Progenitor cell of endocrine pancreas (in vitro differentiated cells): Measurements from ENCODE around the gene EYS. TPM values are rescaled to one million over a fixed set of nuclear protein-coding genes. Genes with fewer than 3 reads are reported as not detected.

Experiments
- DNase-seq: peaks from one replicate; pipeline ENCODE4 v3.0.0; 2021; ENCODE audit warnings: low spot score; ENCODE audit not compliant: unreplicated experiment
- H3K27ac Mint-ChIP-seq: 2 replicates; pipeline ENCODE4 v1.8.0; 2021; ENCODE audit warnings: mild to moderate bottlenecking, moderate library complexity, mixed read lengths
- H3K27me3 Mint-ChIP-seq: 2 replicates; pipeline ENCODE4 v1.8.0; 2021; ENCODE audit warnings: mixed read lengths
- H3K36me3 Mint-ChIP-seq: 2 replicates; pipeline ENCODE4 v1.8.0; 2022; ENCODE audit warnings: mixed read lengths; ENCODE audit not compliant: insufficient read depth
- H3K4me1 Mint-ChIP-seq: 2 replicates; pipeline ENCODE4 v1.8.0; 2021; ENCODE audit warnings: low read depth, mixed read lengths
- H3K4me3 Mint-ChIP-seq: 2 replicates; pipeline ENCODE4 v1.8.0; 2021; ENCODE audit warnings: low read depth, mild to moderate bottlenecking, moderate library complexity, mixed read lengths
- H3K9me3 Mint-ChIP-seq: 2 replicates; pipeline ENCODE4 v1.8.0; 2021; ENCODE audit warnings: low read depth, mixed read lengths
- CTCF ChIP-seq: fragments of 200-600 bp; sonication (generic); IDR thresholded peaks from one replicate; pipeline ENCODE4 v1.5.0; 2021; ENCODE audit warnings: antibody characterized with exemption, mild to moderate bottlenecking; ENCODE audit not compliant: unreplicated experiment
- total RNA-seq: library from RNA; stranded (reverse); gene quantifications from 2 replicates; pipeline ENCODE4 v1.2.1, GENCODE V29; 2021

Gene EYS
- total RNA-seq, 1 donor from 2014 or later = 0.46 TPM

- no peak for TF ChIP-seq CTCF
- H3K27ac Mint-ChIP-seq = no peak overlapping the region
- H3K4me1 Mint-ChIP-seq = no peaks in the 10 kb centered on the region
Measured at GRCh38 chr6:64185621-64186020, 1521.4 kb downstream of the EYS start.

DNA sequence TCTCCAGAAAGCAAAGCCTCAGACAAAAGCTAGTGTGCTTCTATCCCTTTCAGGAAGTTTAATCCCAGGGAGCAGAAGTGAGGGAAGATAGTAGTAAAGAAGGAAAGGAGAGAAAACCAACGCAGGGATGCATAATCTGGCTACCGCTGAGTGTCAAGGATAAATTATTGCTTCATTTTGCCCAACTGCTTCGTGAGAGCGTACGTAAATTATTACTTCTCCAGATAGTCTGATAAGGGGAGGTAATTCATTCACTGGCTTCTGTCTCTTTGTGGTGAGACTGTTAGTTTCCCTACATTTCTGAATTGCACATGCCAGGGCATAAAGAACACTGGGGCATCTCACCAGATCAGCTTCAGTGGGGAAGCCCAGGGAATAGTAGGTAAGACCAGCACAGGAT lies 1531.7 kb downstream of the EYS start:
- no peak for DNase-seq
- H3K27me3 Mint-ChIP-seq = peaks cover 2% of the 10 kb centered on the region
- H3K4me3 Mint-ChIP-seq = no peak overlapping the region
- H3K27ac Mint-ChIP-seq = no peak overlapping the region
- no peak for TF ChIP-seq CTCF
- no peaks in the 10 kb centered on the region for H3K9me3 Mint-ChIP-seq
- no peaks in the 10 kb centered on the region for H3K36me3 Mint-ChIP-seq
- peaks cover 2% of the 10 kb centered on the region for H3K4me1 Mint-ChIP-seq

More at GRCh38 chr6:64185621-64186020, 1521.4 kb downstream of the EYS start:
- H3K36me3 Mint-ChIP-seq = no peaks in the 10 kb centered on the region
- no peak for DNase-seq
- H3K4me3 Mint-ChIP-seq = no peak overlapping the region
- H3K9me3 Mint-ChIP-seq = no peaks in the 10 kb centered on the region
- no peaks in the 10 kb centered on the region for H3K27me3 Mint-ChIP-seq

- Mint-ChIP-seq H3K4me1 (peaks cover 11% of the 10 kb centered on the region), H3K4me3 (no peak overlapping the region), H3K27me3 (no peaks in the 10 kb centered on the region), H3K27ac (no peak overlapping the region), H3K36me3 (no peaks in the 10 kb centered on the region), H3K9me3 (no peaks in the 10 kb centered on the region)
- no peak for TF ChIP-seq CTCF
- DNase-seq = no peak
Measured at GRCh38 chr6:64170316-64170715, 1536.7 kb downstream of the EYS start.

- H3K4me1 Mint-ChIP-seq = no peaks in the 10 kb centered on the region
- TF ChIP-seq CTCF = no peak
- no peaks in the 10 kb centered on the region for H3K36me3 Mint-ChIP-seq
- no peak overlapping the region for H3K27ac Mint-ChIP-seq
- H3K4me3 Mint-ChIP-seq = no peak overlapping the region
- no peak for DNase-seq
- no peaks in the 10 kb centered on the region for H3K9me3 Mint-ChIP-seq
- no peaks in the 10 kb centered on the region for H3K27me3 Mint-ChIP-seq
Measured at GRCh38 chr6:64160486-64160885, 1546.5 kb downstream of the EYS start.

DNA sequence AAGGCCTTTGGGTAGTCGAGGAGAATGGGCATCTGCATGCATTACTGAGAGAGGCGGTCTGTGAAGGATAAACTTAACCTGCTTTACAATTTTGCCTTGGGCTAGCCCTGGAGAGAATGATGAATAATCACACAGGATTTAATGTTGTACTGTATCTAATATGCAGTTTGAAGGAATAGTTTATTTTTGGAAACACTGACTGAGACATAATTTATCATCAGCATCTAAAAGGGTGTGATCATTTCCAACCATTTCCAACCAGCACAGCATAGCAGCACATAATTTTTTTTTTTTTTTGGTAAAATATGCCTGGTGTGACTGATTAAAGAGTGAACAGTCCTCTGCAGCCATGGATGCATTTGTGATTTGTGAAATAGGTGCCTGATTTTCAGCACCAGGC lies 1552.0 kb downstream of the EYS start:
- no peak overlapping the region for H3K27ac Mint-ChIP-seq
- H3K4me3 Mint-ChIP-seq = no peak overlapping the region
- no peaks in the 10 kb centered on the region for H3K9me3 Mint-ChIP-seq
- no peaks in the 10 kb centered on the region for H3K4me1 Mint-ChIP-seq
- DNase-seq = no peak
- H3K27me3 Mint-ChIP-seq = no peaks in the 10 kb centered on the region
- no peak for TF ChIP-seq CTCF
- no peaks in the 10 kb centered on the region for H3K36me3 Mint-ChIP-seq
